Medulla oblongata (tissue), 1 donor: ENCODE results near the gene KCTD17.

Experiments used
- DNase-seq: peaks from one replicate; pipeline ENCODE4 v3.0.0-alpha.2; 2015; ENCODE audit errors: extremely low spot score

KCTD17 gene

GRCh38 chr22:37051391-37052385, at the start of gene KCTD17:
Gene KCTD17 (plus strand): TSS chr22:37051742. CDS start chr22:37051761, 19 bp downstream.
- DNase-seq: peak; percentile 71

GRCh38 chr22:37001826-37002225, 49.7 kb upstream of the KCTD17 start:
- no peak for DNase-seq

- no peak for DNase-seq
Measured at GRCh38 chr22:37002633-37003032, 48.9 kb upstream of the KCTD17 start.

GRCh38 chr22:37007651-37008050, 43.9 kb upstream of the KCTD17 start:
- no peak for DNase-seq

- no peak for DNase-seq
Measured at GRCh38 chr22:37008365-37008764, 43.2 kb upstream of the KCTD17 start.

GRCh38 chr22:37009490-37009889, 42.1 kb upstream of the KCTD17 start:
- no peak for DNase-seq

GRCh38 chr22:37010174-37010573, 41.4 kb upstream of the KCTD17 start:
- no peak for DNase-seq

- DNase-seq: no peak
Measured at GRCh38 chr22:37010976-37011375, 40.6 kb upstream of the KCTD17 start.

GRCh38 chr22:37011472-37011871, 40.1 kb upstream of the KCTD17 start:
- DNase-seq: no peak

GRCh38 chr22:37012262-37012904, 39.2 kb upstream of the KCTD17 start:
- DNase-seq: peak; percentile 79

GRCh38 chr22:37012956-37013355, 38.6 kb upstream of the KCTD17 start:
- no peak for DNase-seq

GRCh38 chr22:37014415-37014806, 37.1 kb upstream of the KCTD17 start:
- no peak for DNase-seq

GRCh38 chr22:37014835-37015586, 36.5 kb upstream of the KCTD17 start:
- no peak for DNase-seq

GRCh38 chr22:37015587-37015878, 36.0 kb upstream of the KCTD17 start:
- DNase-seq: no peak

- no peak for DNase-seq
Measured at GRCh38 chr22:37016134-37016910, 35.2 kb upstream of the KCTD17 start.

GRCh38 chr22:37017356-37017755, 34.2 kb upstream of the KCTD17 start:
- DNase-seq: no peak

GRCh38 chr22:37018086-37018814, 33.3 kb upstream of the KCTD17 start:
- no peak for DNase-seq

- DNase-seq: peak; percentile 39
Measured at GRCh38 chr22:37018815-37019308, 32.7 kb upstream of the KCTD17 start.

GRCh38 chr22:37019309-37020191, 32.0 kb upstream of the KCTD17 start, which contains the start of the genes MPST and TST:
Gene MPST (plus strand): TSS chr22:37019742. CDS start chr22:37019837, 95 bp downstream.
Gene TST (minus strand): TSS chr22:37019447. CDS start chr22:37018732, 715 bp downstream.
- DNase-seq: peak; percentile 87

- DNase-seq: no peak
Measured at GRCh38 chr22:37020192-37020479, 31.4 kb upstream of the KCTD17 start.
